Spleen (tissue), 7 donors: ENCODE data around the gene TMTC2.

Experiments used
- CTCF ChIP-seq, 11 experiments: fragments of 200-600 bp in 7 of 11; fragments of 450-650 bp in 4 of 11; sonication (generic) in 4 of 11; IDR thresholded peaks in 8 of 11; conservative IDR thresholded peaks in 3 of 11; 1 replicate in 7 of 11; 2 replicates in 4 of 11; pipeline versions ENCODE4 v1.4.0 to v1.8.0; 2016 to 2021; ENCODE audit warnings: antibody characterized with exemption in 11 of 11, inconsistent platforms in 4 of 11, mild to moderate bottlenecking in 1 of 11
- POLR2A ChIP-seq, 3 donors: fragments of 450-650 bp; IDR thresholded peaks; one replicate each; pipeline ENCODE4 v1.5.1; 2017; ENCODE audit warnings: antibody characterized with exemption in 3 of 3, mild to moderate bottlenecking in 1 of 3
- donor health status: DM: no; HTN: no; CAD: no; lungs with moderate emphysema.
- donor health status: DM: no; HTN: no; CAD: no.
- donor health status: DM: no; HTN: no; CAD: no.

DNA sequence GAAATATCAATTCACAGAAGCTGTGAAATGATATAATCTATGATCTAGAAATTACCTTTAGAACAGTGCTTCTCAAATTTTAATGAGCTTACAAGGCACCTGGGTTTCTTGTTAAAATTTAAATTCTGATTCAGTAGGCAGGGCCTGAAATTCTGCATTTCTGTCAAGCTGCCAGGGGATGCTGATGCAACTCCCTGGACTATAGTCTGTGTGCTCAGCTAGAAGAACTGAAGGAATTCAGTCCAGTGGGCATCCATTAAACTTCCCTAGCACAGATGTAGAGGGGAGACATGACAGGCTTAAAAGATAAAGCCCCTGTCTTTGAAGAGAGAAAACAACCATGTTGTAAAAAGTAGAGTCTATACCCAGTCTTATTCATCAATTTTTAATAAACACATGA lies 441.8 kb downstream of the TMTC2 start:
- TF ChIP-seq CTCF (IDR thresholded peaks at IDR 0.05 in 8 of 11, conservative IDR thresholded peaks at IDR 0.05 in 3 of 11) (no peak), POLR2A (IDR thresholded peaks at IDR 0.05) (no peak)
